GM03348 (cell line): ENCODE results near the gene PTH2.
"Not testable (repeated sequence)": the region's sequence is repeated elsewhere in the genome, so short reads cannot be mapped to it uniquely, and the experiment has no call there.

Experiments
- DNase-seq: peaks from one replicate; pipeline ENCODE4 v3.0.0; 2012; ENCODE audit warnings: low spot score

The PTH2 gene, protein sequence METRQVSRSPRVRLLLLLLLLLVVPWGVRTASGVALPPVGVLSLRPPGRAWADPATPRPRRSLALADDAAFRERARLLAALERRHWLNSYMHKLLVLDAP

DNA sequence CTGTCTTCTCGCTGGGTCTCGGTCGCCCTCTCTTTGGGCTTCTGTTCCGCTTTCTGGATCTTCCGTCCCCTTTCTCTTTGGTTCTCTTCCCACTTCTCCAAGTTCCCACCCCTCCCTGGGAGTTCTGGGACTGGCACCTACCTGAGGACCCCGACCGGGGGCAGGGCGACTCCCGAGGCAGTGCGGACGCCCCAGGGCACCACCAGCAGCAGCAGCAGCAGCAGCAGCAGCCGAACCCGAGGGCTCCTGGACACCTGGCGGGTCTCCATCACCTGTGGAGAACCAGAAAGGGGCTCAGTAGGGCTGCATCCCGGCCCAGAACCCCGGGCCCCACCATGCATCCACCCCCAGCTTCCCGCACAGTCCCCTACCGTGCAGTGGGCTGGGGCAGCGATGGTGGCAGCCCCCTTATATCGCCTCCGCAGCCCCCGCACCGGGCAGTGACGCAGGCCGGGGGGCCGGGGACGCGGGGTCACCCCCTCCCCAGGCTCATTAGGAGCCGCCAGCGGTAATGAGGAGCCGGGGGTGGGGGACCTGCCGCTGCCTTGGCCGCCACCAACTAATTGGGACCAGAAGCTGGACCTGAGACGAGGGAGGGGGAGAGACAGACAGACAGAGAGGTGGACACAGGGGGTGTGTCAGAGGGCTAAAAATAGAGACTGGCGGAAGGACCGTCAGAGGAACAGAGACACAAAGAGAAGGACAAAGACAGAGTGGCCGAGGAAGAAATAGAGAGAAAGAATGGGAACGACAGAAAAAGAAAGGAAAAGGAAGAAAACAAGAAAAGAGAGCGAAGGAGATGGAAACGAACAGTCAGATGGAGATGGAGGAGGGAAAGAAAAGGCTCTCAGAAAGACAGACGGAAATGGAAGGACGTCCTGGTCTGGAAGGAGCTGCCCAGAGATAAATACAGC is at the start of gene PTH2:
Gene PTH2 (minus strand): TSS at position 371 of the 914 bp plus-strand sequence. CDS start 102 bp downstream, at position 269.
- DNase-seq = no peak

DNA sequence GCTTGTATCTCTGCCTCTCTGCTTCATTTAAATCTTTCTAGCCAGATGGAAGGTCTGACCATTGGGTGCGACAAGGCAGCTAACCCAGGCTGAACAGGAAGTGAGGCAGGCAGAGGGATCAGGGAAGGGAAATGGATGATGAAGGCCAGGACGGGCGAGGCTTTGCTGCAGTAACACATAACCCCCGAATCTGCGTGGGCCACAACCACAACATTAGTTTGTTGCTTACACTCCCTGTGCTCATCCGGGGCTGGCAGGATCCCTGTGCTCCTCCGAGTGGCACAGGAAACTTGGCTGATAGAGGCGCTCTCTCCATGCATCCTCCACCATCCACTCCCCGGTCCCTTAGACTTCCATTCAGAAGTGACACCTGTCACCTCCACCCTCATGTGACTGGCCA is 49.7 kb upstream of the PTH2 start:
- DNase-seq = no peak

DNA sequence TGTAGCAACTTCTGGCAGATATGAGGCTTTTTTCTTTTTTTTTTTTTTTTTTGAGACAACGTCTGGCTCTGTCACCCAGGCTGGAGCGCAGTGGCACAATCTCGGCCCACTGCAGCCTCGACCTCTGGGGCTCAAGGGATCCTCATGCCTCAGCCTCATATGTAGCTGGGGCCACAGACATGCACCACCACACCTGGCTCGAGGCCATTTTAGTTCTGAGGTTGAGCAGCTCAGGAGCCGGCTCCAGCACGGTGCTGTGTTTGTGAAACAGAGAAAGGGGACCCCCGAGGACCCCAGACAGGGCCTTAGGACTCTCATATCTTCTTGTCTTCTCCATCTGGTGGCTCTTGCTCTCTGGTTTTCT is 47.4 kb upstream of the PTH2 start:
- no peak for DNase-seq

DNA sequence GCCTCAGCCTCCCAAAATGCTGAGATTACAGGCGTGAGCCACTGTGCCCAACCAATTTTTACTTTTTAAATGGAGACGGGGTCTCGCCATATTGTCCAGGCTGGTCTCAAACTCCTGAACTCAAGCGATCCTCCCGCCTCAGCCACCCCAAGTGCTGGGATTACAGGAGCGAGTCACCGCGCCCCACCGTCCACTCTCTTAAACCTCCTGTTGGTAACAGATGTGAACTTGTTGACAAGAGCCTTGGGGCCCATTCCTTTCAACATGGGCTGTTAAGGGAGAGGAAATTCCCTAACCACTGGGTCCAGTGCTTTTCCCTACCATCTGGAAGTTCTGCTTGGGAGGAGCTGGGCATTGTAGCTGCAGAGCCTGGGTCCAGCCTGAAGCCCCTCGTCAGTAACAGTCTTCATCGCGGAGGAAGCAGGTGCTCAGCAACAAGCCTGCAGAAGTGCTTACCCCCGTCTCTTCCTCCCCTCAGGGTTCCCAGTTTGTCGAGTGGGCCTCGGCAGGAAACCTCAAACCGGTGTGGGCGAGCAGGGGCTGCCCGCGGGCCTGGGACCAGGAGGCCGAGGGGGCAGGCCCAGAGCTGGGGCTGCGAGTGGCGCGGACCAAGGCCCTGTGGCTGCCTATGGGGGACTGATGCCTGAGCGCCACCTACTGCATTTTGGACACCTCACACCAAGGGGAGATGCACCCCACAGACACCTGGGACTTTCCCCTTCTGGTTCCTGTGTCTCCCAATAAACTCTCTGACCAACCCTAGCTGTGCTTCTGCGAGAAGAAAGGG is 46.8 kb upstream of the PTH2 start:
- DNase-seq = no peak

DNA sequence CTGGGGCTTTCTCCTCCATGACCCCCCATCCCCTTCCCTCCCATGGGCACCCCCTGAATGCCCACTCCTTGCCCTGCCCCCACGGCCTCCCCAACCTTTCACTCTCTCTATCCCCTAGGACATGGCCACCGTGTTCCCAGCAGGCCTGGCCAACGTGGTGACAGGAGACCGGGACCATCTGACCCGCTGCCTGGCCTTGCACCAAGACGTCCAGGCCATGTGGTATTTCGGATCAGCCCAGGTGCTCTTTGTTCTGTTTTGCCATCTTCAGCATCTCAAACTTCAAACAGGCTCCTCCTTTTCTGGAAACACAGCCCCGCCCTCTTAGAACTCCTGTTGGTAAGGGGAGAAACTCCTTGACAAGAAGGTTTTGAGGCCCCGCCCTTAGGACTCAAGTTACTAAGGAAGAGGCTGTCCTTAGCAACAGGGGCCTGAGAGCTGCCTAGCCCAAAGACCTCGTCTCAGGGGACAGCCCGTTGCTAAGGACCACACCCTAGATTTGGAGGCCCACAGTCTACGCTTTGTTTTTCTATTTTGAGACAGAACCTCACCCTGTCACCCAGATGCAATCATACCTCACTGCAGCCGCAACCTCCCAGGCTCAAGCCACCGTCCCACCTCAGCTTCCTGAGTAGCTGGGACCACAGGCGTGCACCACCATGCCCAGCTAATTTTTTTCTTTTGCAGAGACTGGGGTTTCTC is 45.7 kb upstream of the PTH2 start:
- peak; percentile 51 for DNase-seq

DNA sequence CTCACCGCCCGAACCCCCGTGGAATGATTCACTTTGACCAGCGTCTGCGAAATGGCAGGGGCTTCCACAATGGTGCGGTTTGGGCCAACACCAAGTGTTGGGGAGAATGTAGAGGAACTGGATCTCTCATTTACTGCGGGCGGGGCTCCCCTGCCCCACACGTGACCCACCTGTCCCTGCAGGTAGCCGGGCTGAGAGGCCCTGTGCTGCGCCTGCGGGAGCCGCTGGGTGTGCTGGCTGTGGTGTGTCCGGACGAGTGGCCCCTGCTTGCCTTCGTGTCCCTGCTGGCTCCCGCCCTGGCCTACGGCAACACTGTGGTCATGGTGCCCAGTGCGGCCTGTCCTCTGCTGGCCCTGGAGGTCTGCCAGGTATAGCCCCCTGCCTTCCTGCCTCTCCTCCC is 45.0 kb upstream of the PTH2 start:
- DNase-seq = no peak

DNA sequence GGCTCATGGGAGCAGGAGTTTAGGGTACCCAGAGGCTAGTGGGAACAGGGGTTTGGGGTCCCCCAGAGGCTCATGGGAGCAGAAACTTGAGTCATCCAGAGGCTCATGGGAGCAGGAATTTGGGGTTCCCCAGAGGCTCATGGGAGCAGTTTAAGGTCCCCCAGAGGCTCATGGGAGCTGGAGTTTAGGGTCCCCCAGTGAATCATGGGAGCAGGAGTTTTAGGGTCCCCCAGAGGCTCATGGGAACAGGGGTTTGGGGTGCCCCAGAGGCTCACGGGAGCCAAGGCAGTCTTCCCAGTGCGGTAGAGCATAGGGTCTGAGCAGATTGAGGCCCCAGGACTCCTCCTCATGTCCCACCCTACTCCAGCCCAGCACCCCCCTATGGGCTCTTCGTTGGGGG is 42.1 kb upstream of the PTH2 start:
- no peak for DNase-seq

DNA sequence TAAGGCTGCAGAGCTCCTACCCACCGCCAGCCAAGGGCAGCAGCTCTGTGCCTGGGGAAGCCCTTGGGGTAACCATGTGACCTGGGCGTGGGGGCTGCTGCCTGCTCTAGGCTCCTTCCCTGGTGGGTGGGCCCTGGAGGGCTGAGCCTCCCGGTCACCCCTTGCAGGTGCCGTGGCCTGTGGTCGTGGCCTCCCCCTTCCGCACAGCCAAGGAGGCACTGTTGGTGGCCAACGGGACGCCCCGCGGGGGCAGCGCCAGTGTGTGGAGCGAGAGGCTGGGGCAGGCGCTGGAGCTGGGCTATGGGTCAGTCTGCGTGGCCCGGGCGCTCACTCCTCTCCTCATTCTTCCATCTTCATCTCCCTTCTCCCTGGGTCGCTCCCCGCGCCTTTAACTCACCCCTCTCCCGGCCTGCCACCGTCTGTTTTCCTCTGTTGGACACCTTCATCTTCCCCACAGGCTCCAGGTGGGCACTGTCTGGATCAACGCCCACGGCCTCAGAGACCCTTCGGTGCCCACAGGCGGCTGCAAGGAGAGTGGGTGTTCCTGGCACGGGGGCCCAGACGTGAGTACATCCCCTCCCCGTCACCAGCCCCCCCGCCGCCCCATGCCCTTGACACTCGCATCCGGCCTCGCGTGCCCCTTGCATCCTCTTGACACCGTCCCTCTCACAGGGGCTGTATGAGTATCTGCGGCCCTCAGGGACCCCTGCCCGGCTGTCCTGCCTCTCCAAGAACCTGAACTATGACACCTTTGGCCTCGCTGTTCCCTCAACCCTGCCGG is 40.9 kb upstream of the PTH2 start:
- DNase-seq = no peak

DNA sequence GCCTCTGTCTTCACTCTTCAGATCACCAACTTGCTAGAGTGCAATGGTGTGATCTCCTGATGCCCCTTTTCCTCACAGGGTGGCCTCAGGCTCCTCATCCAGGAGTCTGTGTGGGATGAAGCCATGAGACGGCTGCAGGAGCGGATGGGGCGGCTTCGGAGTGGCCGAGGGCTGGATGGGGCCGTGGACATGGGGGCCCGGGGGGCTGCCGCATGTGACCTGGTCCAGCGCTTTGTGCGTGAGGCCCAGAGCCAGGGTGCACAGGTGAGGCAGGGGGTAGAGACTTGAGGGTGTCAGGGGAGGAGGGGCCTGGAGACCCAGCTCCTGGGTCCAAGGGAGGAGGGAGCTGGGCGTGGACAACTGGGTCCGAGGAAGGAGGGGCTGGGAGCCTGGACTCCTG is 39.3 kb upstream of the PTH2 start:
- no peak for DNase-seq

DNA sequence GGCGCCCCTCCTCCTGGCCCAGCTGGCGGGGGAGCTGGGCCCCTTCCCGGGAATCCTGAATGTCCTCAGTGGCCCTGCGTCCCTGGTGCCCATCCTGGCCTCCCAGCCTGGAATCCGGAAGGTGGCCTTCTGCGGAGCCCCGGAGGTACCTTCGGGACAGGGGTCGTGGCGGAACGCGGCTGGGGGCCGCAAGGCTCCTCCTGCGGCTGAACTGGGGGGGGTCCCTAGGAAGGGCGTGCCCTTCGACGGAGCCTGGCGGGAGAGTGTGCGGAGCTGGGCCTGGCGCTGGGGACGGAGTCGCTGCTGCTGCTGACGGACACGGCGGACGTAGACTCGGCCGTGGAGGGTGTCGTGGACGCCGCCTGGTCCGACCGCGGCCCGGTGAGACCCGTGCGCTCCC is 38.4 kb upstream of the PTH2 start:
- DNase-seq = no peak

DNA sequence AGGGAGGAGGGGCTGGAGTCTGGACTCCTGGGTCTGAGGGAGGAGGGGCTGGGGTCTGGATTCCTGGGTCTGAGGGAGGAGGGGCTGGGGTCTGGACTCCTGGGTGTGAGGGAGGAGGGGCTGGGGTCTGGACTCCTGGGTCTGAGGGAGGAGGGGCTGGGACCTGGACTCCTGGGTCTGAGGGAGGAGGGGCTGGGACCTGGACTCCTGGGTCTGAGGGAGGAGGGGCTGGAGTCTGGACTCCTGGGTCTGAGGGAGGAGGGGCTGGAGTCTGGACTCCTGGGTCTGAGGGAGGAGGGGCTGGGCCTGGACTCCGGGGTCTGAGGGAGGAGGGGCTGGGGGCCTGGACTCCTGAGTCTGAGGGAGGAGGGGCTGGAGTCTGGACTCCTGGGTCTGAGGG is 37.9 kb upstream of the PTH2 start:
- not testable (repeated sequence) for DNase-seq

DNA sequence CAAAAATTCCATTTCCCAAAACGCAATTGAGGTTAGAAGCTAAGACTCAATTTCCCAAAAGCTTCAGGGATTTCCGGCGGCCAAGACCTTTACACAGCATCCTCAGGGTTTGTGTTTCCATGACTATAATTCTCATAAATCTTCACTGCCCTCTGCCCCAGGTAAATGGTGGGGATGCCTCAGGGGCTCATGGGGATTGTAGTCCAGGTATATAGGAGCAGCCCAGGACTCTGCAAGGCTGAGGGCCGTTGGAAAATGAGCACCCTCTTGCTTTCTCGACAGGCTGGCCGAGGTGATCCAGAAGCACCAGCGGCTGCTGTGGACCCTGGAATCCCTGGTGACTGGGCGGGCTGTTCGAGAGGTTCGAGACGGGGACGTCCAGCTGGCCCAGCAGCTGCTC is 36.1 kb upstream of the PTH2 start:
- no peak for DNase-seq

DNA sequence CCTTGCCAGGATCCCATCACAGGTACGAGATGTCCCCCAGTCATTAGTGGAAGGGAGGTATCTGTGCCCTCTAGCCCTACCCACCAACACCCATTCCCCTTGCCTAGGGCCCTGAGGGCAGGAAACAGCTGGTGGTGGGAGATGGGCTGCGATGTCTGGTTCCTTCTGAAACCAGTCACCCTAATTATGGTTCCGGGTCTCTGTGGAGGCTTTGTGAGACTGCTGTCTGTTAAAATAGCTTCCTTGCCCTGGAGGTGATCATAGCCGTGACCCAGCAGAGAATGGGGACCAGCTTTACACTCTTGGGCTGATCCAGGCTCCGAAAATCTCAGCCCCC is 35.3 kb upstream of the PTH2 start:
- no peak for DNase-seq

DNA sequence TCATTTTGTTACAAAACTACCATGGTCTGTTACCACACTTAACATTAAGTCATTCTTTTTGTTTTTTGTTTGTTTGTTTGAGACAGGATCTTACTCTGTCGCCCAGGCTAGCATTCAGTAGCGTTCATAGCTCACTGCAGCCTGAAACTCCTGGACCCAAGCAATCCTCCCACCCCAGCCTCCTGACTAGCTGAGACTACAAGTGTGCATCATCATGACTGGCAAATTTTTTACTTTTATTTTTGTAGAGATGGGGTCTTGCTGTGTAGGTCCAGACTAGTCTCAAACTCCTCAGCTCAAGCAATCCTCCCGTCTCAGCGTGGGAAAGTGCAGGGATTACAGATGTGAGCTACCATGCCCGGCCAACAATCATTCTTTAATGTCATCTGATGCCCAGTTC is 33.1 kb upstream of the PTH2 start:
- DNase-seq = no peak

DNA sequence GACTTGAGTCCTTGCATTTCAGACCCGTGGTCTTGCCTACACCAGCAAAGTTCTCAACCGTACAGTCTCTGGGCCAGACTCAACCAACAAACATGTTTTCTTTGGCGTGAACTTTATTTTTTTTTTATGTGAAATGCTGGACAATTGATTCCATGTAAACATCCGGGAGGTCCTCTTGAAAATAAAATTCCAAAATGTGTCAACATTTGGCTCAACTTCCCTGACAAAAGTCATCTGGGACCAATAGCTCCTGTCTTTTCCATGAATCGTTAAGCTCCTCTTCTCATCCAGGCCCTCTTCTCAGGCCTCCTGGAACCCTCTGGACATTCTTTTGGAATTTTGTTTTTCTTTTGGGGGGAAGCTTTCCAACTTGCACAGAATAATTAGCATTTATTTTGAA is 32.5 kb upstream of the PTH2 start:
- no peak for DNase-seq

DNA sequence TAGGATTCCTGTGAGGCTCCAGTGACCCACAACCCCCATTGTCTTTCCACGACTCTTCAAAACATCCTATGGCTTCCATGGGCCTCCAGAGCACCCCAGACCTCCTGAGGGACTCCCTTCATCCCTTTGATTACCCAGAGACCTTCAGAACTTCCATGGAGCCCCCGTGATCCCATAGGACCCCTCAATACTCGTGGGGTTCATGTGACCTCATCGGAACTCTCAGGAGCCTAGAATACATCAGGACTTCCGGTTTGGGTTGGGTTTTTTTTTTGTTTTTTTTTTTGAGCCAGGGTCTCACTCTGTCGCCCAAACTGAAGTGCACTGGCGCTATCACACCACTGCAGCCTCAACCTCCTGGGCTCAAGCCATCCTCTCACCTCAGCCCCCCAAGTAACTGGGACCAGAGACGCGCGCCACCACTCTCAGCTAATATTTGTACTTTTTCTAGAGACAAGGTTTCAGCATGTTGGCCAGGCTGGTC is 30.6 kb upstream of the PTH2 start:
- DNase-seq = no peak

DNA sequence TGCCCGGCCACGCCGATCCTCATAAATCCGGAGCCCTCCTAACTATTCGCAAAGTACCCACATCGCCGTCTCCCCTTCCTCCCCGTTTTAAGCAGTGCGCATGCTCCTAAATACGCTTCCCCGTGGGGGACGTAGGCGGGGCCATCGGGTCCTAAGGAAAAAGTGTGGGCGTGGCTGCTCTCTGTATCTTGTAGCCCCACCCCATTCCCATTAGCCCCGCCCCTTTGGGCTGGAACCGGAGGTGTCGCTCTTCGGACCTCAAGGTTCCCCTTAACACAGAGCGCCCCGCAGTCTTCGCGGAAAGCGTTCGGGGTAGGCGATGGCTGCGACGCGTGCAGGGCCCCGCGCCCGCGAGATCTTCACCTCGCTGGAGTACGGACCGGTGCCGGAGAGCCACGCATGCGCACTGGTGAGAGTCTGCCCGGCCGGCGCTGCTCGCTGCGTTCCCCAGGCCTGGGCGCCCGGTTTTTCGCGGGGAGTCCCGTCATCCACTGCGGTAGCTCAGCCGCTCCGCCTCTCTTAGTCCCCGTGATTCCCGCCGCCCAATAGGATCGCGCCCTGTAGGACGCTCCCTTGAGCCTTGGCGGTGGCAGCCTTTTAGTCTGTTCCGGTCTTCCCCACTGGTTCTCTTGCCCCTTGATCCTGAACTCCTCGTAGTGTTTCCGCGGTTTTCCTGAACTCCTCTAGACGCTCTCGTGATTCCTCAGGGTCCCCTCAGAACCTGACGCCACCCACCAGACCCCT is 29.9 kb upstream of the PTH2 start, which contains the start of gene ALDH16A1:
Gene ALDH16A1 (plus strand): TSS at position 213 of the 744 bp plus-strand sequence. CDS start 107 bp downstream, at position 320.
- DNase-seq = peak; percentile 99

DNA sequence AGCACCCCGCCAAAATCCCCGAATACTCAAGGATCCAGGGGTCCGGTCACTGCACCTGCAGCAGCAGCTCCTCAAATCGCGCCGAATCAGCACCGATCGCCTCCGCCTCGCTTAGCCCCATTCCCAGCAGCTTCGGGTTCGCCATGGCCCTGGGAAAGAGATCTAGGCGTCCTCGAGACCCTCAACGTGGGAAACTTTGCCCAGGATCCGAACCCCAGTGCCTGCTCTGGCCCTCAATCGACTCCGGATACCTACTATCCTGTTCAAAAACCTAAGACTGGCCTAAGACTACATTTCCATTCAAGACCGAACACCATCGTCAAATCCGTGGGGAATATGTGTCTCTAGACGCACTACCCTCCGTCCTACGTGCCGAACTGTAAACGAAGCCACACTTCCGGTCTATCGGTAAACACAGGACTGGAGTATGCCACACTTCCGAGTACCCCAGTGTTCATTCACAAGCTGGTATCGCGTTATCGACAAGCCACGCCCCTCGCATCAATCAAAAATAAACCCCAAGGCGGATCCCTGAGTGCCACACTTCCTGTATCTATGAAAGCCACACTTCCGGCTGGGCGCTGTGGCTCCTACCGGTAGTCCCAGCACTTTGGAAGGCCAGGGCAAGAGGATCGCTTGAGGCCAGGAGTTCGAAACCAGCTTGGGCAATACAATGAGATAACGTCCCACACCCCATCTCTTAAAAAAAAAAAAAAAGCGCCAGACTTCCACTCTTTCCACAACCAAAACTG is 28.4 kb upstream of the PTH2 start, which contains the start of gene PIH1D1:
Gene PIH1D1 (minus strand): TSS at position 385 of the 752 bp plus-strand sequence. CDS start 240 bp downstream, at position 145.
- DNase-seq = peak; percentile 93

DNA sequence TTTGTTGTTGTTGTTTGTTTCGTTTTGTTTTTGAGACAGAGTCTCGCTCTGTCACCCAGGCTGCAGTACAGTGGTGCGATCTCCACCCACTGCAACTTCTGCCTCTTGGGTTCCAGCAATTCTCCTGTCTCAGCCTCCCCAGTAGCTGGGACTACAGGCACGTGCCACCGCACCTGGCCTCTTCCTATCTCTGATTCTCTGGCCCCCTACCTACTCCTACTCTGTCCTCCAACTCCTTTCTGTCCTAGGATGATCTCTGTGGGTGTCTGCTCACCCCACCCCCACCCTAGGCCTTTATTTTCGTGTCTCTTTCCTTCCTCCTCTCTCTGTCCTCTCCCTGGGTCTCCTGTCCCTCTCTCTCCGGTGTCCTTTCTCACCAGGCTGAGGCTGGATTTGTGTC is 27.2 kb upstream of the PTH2 start:
- DNase-seq = no peak

DNA sequence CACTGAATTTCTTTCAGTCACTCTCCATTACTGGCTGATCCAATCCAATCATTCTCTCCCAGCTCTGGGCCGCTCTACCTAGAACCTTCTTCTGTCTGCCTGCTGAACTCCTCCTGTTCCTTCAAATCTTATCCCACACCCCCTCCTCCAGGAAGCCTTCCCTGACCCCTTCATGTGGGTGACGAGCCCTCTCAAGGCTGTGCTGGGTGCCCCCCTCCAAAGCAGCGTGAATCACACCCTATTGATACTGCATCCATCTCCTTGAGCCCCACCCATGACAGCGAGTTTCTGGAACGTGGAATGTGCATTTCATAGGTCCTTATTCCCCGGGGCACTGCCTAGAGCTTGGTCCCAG is 25.2 kb upstream of the PTH2 start:
- DNase-seq = no peak
